ENCODE data around the gene EIF4G2. TPM values are rescaled to one million over a fixed set of nuclear protein-coding genes. Genes with fewer than 3 reads are reported as not detected.

The EIF4G2 gene
- total and polyA plus RNA-seq, 2 of the 8 experiments (the other 6 are each of a cell fraction or from before 2014, with no cell fraction given): 438 to 964 TPM

DNA sequence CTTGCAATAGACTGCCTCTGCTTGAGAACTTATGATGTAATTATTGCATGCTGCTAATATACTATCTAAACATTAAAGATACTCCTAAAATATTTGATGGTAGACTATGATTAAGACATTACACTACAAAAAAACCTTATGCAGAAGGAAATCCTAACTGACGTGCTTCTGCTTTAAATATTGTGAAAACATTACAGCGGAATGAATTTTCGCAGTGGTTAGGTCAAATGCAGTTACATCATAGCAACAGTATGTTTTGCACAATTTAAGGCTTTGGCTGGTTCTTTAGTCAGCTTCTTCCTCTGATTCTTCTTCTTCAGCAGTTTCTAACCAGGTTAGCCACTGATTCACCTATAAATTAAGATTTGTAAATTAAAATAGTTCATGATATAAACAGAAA is 11.2 kb downstream of the EIF4G2 start:
- Histone ChIP-seq H3K18ac (ENCODE audit: extremely low read depth, low read length) (no peak overlapping the region), H3K36me3 (ENCODE audit: control insufficient read depth in 2 of 4, insufficient read depth in 4 of 4, low read length in 3 of 4) (peaks cover 48 to 67% (median 63%) of the 10 kb centered on the region in 4 experiments), H3K4ac (replicated peaks; ENCODE audit: insufficient read length, low read depth, low read length) (no peak overlapping the region), H3K23me2 (ENCODE audit: low read depth, low read length) (no peaks in the 10 kb centered on the region; the same call in 1 of the 2 replicates), H3K14ac (ENCODE audit: insufficient read length) (no peak overlapping the region), H4K91ac (replicated peaks; ENCODE audit: insufficient read length, low read length) (no peak overlapping the region), H3K4me2 (ENCODE audit: insufficient read depth in 1 of 2, low read depth in 2 of 2, low read length in 2 of 2) (no peak overlapping the region), H3K4me3 (ENCODE audit: extremely low read depth in 1 of 4, insufficient read depth in 2 of 4, low read depth in 3 of 4, low read length in 4 of 4) (no peak overlapping the region), H2BK12ac (ENCODE audit: low read depth, low read length) (no peak overlapping the region), H3K79me1 (ENCODE audit: low read depth, low read length) (no peaks in the 10 kb centered on the region), H3K23ac (ENCODE audit: insufficient read length) (no peak overlapping the region), H4K8ac (ENCODE audit: extremely low read depth, insufficient read depth, low read length) (peak overlapping the region; percentile 7; the same call in 1 of the 2 replicates), H4K5ac (ENCODE audit: insufficient read length, low read depth, low read length) (no peak overlapping the region), H3K9me3 (ENCODE audit: insufficient read depth in 2 of 2, low read depth in 1 of 2, low read length in 1 of 2) (no peaks in the 10 kb centered on the region), H2AFZ (ENCODE audit: low read length) (no peak overlapping the region), H2AK5ac (ENCODE audit: low read depth, low read length) (no peak overlapping the region), H3K79me2 (ENCODE audit: control insufficient read depth in 1 of 2, insufficient read depth in 2 of 2, low read length in 2 of 2) (no peaks in the 10 kb centered on the region), H2BK15ac (ENCODE audit: low read length) (no peak overlapping the region), H3K27ac (ENCODE audit: low read depth, low read length) (no peak overlapping the region), H2BK20ac (ENCODE audit: low read length) (no peak overlapping the region), H3K27me3 (replicated peaks in 1 of 4; ENCODE audit: control insufficient read depth in 3 of 4, extremely low read depth in 1 of 4, insufficient read depth in 3 of 4, low read length in 3 of 4) (peaks cover 0 to 2% (median 0%) of the 10 kb centered on the region in 4 experiments; a peak in 2 of 7 replicates), H3K56ac (replicated peaks; ENCODE audit: insufficient read length, low read depth, low read length) (no peak overlapping the region), H3K9ac (replicated peaks in 1 of 4; ENCODE audit: extremely low read depth in 1 of 4, low read depth in 3 of 4, low read length in 3 of 4) (no peak overlapping the region), H2BK120ac (replicated peaks; ENCODE audit: low read depth, low read length) (no peak overlapping the region), H3K4me1 (replicated peaks in 1 of 4; ENCODE audit: control insufficient read depth in 3 of 4, insufficient read depth in 4 of 4, low read length in 3 of 4) (peaks cover 0 to 3% (median 2%) of the 10 kb centered on the region in 4 experiments; a peak in 2 of 7 replicates), H4K20me1 (replicated peaks in 1 of 2; ENCODE audit: control insufficient read depth in 1 of 2, insufficient read depth in 2 of 2, low read length in 2 of 2) (peaks cover 2 to 5% of the 10 kb centered on the region in 2 experiments), H2BK5ac (ENCODE audit: low read depth, low read length) (no peak overlapping the region)
- ChIA-PET CTCF (ENCODE audit: partially characterized antibody) (interaction anchor here (0.8 kb wide), 1 partner anchor 80 kb away, joined by 4 read pairs; no protein-coding TSS in a partner anchor), POLR2A (ENCODE audit: partially characterized antibody) (interaction anchor here (1.1 to 28.5 kb wide), 6 partner anchors 12 to 61 kb away, joined by 3 to 595 read pairs (median 6); partner anchors contain the start of genes EIF4G2 and ZBED5)
- TF ChIP-seq RXRA (IDR thresholded peaks at IDR 0.05; ENCODE audit: insufficient read depth, low read depth, low read length) (no peak), JUN (IDR thresholded peaks at IDR 0.05; ENCODE audit: low read depth, low read length) (no peak), FOSL1 (IDR thresholded peaks at IDR 0.05; ENCODE audit: insufficient read depth, low read depth, low read length) (no peak), TCF12 (IDR thresholded peaks at IDR 0.05; ENCODE audit: low read depth, low read length) (no peak), KDM4A (IDR thresholded peaks at IDR 0.05; ENCODE audit: low read depth, low read length, severe bottlenecking) (no peak), CBX8 (IDR thresholded peaks at IDR 0.05; ENCODE audit: borderline replicate concordance, low read depth, low read length) (no peak), CREB1 (IDR thresholded peaks at IDR 0.05) (no peak), TAF7 (optimal IDR thresholded peaks at IDR 0.05; ENCODE audit: borderline replicate concordance, low read depth, low read length) (no peak), RAD21 (IDR thresholded peaks at IDR 0.05 in 1 of 2, conservative IDR thresholded peaks at IDR 0.05 in 1 of 2; ENCODE audit: low read depth in 2 of 2, low read length in 2 of 2) (no peak)
- TF ChIP-seq, protein P1, sequence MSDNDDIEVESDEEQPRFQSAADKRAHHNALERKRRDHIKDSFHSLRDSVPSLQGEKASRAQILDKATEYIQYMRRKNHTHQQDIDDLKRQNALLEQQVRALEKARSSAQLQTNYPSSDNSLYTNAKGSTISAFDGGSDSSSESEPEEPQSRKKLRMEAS (IDR thresholded peaks at IDR 0.05): no peak
- 90% methylated on average over 3 of the region's 3 CpGs; no CpG with 5 or more reads in 1 of the 2 experiments for WGBS, 2 experiments (ENCODE audit: extremely low coverage in 1 of 2, insufficient coverage in 1 of 2, insufficient read length in 1 of 2, insufficient replicate concordance in 2 of 2, low coverage in 1 of 2, low lambda C conversion rate in 2 of 2, missing lambda C conversion rate in 1 of 2)
- no peak for DNase-seq (ENCODE audit: low read depth in 1 of 2, low spot score in 2 of 2)
- FAIRE-seq: no peak

Measured in H1 (cell line).